ENCODE results near the gene RNMT.

RNMT gene

DNA sequence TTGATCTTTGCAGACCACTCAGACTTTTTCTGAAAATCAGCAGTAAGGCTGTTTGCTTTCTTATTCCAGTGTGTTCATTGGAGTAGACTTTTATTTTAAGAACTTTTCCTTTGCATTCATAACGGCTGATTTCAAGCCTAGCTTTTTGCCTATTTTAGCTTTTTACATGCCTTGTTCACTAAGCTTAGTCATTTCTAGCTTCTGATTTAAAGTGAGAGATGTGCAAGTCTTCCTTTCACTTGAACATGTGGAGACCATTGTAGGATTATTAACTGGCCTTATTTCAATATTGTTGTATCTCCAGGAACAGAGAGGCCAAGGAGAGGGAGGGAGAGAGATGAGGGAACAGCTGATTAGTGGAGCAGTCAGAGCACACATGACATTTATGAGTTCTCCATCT is 32.1 kb downstream of the RNMT start:
- no peak for DNase-seq (ENCODE audit: low spot score)
- TF ChIP-seq, protein P1, sequence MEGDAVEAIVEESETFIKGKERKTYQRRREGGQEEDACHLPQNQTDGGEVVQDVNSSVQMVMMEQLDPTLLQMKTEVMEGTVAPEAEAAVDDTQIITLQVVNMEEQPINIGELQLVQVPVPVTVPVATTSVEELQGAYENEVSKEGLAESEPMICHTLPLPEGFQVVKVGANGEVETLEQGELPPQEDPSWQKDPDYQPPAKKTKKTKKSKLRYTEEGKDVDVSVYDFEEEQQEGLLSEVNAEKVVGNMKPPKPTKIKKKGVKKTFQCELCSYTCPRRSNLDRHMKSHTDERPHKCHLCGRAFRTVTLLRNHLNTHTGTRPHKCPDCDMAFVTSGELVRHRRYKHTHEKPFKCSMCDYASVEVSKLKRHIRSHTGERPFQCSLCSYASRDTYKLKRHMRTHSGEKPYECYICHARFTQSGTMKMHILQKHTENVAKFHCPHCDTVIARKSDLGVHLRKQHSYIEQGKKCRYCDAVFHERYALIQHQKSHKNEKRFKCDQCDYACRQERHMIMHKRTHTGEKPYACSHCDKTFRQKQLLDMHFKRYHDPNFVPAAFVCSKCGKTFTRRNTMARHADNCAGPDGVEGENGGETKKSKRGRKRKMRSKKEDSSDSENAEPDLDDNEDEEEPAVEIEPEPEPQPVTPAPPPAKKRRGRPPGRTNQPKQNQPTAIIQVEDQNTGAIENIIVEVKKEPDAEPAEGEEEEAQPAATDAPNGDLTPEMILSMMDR (IDR thresholded peaks at IDR 0.05; ENCODE audit: borderline replicate concordance, control extremely low read depth, extremely low read depth, insufficient read depth, missing control alignments), result no peak
- in situ Hi-C loops (cut with MboI; ENCODE audit: low sequenced_read_pairs, unreplicated experiment), result loop anchor here (25.0 kb wide), 1 partner anchor 546 kb away; the partner anchor contains the start of gene LDLRAD4

DNA sequence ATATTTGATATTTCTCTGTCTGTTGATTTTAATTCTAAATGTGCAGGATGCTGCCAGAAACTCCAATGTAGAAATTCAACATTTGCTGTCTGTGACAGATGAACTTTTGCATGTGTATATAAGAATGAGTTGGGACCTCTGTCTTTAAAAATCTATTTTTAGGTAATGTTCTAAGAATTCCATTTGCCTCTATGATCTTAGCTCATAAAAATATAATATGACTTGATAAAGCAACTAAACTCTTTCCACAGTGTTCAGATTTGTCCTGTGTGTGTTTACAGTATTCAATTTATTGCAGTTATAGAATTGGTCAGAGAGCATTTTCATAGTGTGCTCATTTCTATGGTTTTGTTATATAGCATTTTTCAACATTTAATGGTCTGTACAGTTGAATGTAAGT is 33.6 kb downstream of the RNMT start:
- TF ChIP-seq, protein P1 (IDR thresholded peaks at IDR 0.05; ENCODE audit: borderline replicate concordance, control extremely low read depth, extremely low read depth, insufficient read depth, missing control alignments), result no peak
- in situ Hi-C loops (cut with MboI; ENCODE audit: low sequenced_read_pairs, unreplicated experiment), result loop anchor here (25.0 kb wide), 1 partner anchor 548 kb away; the partner anchor contains the start of gene LDLRAD4
- no peak for DNase-seq (ENCODE audit: low spot score)

DNA sequence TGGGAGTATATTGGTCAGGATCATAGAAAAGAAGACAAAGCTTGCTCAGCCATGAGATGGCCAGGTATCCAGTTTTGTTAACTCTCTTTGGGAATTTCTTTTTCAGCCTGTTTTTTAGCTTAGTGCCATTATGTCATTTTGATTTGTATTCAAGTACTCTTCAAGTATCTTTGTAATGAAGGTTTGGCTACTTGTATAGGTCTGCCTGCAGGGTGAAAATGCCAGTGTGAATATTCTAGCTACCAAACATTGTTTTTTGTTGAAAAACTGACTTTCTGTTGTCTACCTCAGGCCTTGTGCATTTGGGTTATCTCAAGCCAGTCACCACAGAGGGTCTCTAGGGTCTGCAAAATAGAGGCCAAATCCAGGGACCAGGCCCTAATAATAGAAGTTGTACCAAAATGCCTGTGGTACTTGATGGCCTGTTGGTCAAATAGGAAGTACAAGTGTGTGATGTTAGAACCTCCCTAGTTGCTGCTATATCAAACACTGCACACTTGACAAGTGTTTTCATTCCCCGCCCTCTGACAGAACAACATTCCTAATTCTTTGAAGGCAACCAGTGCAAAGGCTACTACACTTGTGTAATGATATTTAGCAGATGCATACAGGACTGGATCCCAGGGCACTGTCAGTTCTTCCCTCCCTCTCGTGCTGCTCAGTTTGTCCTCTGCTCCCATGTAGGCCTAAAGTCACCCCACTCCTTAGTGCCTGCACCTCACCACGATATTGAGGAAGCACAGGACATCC is 36.4 kb downstream of the RNMT start:
- in situ Hi-C loops (cut with MboI; ENCODE audit: low sequenced_read_pairs, unreplicated experiment), result loop anchor here (25.0 kb wide), 1 partner anchor 551 kb away; the partner anchor contains the start of gene LDLRAD4
- TF ChIP-seq, protein P1 (IDR thresholded peaks at IDR 0.05; ENCODE audit: borderline replicate concordance, control extremely low read depth, extremely low read depth, insufficient read depth, missing control alignments), result no peak

DNA sequence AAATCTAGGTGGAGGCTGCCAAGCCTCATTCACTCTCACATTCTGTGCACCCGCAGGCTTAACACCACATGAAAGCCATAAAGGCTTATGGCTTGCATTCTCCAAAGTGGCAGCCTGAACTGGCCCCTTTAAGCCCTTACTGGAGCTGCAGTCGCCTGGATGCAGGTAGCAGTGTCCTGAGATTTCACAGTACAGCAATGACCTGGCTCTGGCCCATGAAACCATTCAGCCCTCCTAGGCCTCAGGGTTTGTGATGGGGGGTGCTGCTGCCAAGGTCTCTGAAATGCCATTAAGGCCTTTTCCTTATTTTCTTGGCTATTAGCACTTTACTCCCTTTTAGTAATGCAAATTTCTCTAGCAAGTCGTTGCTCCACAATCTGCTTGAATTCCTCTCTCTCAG is 48.6 kb downstream of the RNMT start:
- DNase-seq (ENCODE audit: low spot score), result no peak
- TF ChIP-seq, protein P1 (IDR thresholded peaks at IDR 0.05; ENCODE audit: borderline replicate concordance, control extremely low read depth, extremely low read depth, insufficient read depth, missing control alignments), result no peak
- in situ Hi-C loops (cut with MboI; ENCODE audit: low sequenced_read_pairs, unreplicated experiment), result no loop called here

More for the DNA sequence above, 36.4 kb downstream of the RNMT start:
- no peak for DNase-seq (ENCODE audit: low spot score)

DNA sequence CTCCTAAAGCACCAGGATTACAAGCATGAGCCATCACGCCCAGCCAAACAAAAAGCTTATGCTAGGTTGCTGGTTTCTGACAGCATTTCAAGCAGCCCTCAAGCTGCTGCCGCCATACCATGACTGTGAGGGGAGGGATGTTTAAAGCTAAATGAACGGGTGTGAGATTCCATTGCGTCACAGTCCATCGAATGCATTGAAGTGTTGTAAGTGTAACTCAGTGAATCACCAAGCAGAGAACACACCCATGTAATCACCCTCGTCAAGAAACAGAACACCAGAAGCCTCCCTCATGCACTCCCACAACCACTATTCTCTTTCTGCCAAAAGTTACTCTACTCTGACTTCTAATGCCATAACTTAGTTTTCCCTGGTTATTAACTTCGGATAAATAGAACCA is 64.7 kb downstream of the RNMT start:
- TF ChIP-seq, protein P1 (IDR thresholded peaks at IDR 0.05; ENCODE audit: borderline replicate concordance, control extremely low read depth, extremely low read depth, insufficient read depth, missing control alignments), result no peak
- no peak for DNase-seq (ENCODE audit: low spot score)
- in situ Hi-C loops (cut with MboI; ENCODE audit: low sequenced_read_pairs, unreplicated experiment), result no loop called here

DNA sequence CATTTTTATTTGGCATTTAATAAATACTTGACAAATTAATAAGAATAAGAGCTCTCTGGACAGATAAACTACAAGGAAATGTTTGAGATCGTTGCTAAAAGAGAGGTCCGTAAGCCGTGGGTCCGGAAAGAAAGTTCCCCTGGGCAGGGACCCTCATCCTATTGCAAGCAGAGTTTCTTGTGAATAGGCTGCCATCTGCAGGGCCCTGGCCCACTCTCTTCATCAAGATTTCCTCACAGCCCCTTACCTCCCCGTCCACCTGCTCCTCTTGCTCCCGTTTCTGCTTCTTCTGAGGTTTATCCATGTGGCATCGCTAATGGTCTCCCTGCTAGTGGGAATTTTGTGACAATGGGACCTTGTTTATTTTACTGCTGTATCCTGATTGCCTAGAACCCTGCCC is 67.3 kb downstream of the RNMT start:
- in situ Hi-C loops (cut with MboI; ENCODE audit: low sequenced_read_pairs, unreplicated experiment), result no loop called here
- no peak for DNase-seq (ENCODE audit: low spot score)
- TF ChIP-seq, protein P1 (IDR thresholded peaks at IDR 0.05; ENCODE audit: borderline replicate concordance, control extremely low read depth, extremely low read depth, insufficient read depth, missing control alignments), result no peak
